ENCODE results near the gene MYLK. TPM values are rescaled to one million over a fixed set of nuclear protein-coding genes. Genes with fewer than 3 reads are reported as not detected.

The MYLK gene
- polyA plus RNA-seq, 5 donors = 332 to 513 (median 397) TPM

Other genes with a start within 250 kb of the MYLK start
- 100 to 1,000 TPM; 163 to 312 (median 305) TPM for gene CCDC14, start 76.9 kb upstream of the MYLK start, polyA plus RNA-seq (ENCODE audit: insufficient read depth in 1 of 5, insufficient read length in 5 of 5, low replicate concordance in 1 of 5)
- gene ROPN1, start 107.8 kb upstream of the MYLK start, polyA plus RNA-seq (ENCODE audit: insufficient read depth in 1 of 5, insufficient read length in 5 of 5, low replicate concordance in 1 of 5) = under 1 TPM; 0.19 to 0.42 (median 0.23) TPM
- 10 to 100 TPM; 18.5 to 32.4 (median 24.6) TPM for gene KALRN, start 149.0 kb upstream of the MYLK start, polyA plus RNA-seq (ENCODE audit: insufficient read depth in 1 of 5, insufficient read length in 5 of 5, low replicate concordance in 1 of 5)

Data from right lung (tissue), 5 donors.